ENCODE data around the gene CHGA. TPM values are rescaled to one million over a fixed set of nuclear protein-coding genes. Genes with fewer than 3 reads are reported as not detected.

The CHGA gene
- total RNA-seq, 1 experiment from 2014 or later: not detected

GRCh38 chr14:92965281-92965680 is 42.3 kb downstream of the CHGA start:
- RAD21 ChIA-PET (ENCODE audit: low non-redundant PET in 1 of 2, low total read pairs in 2 of 2, uncharacterized antibody in 2 of 2, unreplicated experiment in 2 of 2): no interaction called here
- H3K4me2 ChIP-seq (ENCODE audit: low read length): no peak overlapping the region

More at GRCh38 chr14:92965281-92965680, 42.3 kb downstream of the CHGA start:
- H3K79me2 ChIP-seq (ENCODE audit: insufficient read depth, low read length): peaks cover 4% of the 10 kb centered on the region; the same call in 1 of the 2 replicates
- ATAC-seq (no peak), DNase-seq (ENCODE audit: low read depth, low spot score) (no peak)
- no peak overlapping the region for H3K27ac ChIP-seq (ENCODE audit: low read depth, low read length)
- CTCF ChIA-PET: no interaction called here
- H3K4me1 ChIP-seq (ENCODE audit: control insufficient read depth in 1 of 2, insufficient read depth in 2 of 2, low read length in 2 of 2): peaks cover 13 to 43% of the 10 kb centered on the region in 2 experiments
- H3K9me3 ChIP-seq (ENCODE audit: control insufficient read depth in 1 of 2, insufficient read depth in 1 of 2, low read depth in 1 of 2, low read length in 2 of 2): no peaks in the 10 kb centered on the region
- no peak overlapping the region for H3K4me3 ChIP-seq (replicated peaks in 1 of 2; ENCODE audit: low read depth in 1 of 2, low read length in 2 of 2)
- no TSS peak for BruUV-seq (replicated peaks)
- H2AFZ ChIP-seq (ENCODE audit: low read depth, low read length, poor library complexity, severe bottlenecking): no peak overlapping the region
- H3K27me3 ChIP-seq (ENCODE audit: insufficient read depth, low read length): no peaks in the 10 kb centered on the region
- intact Hi-C loops (cut with micrococcal nuclease): no loop called here
- POLR2A ChIA-PET: no interaction called here
- TF ChIP-seq POLR2A (IDR thresholded peaks at IDR 0.05; ENCODE audit: borderline replicate concordance, extremely low read depth, insufficient read depth, insufficient read length) (no peak), REST (IDR thresholded peaks at IDR 0.05; ENCODE audit: low read depth) (no peak), JUND (IDR thresholded peaks at IDR 0.05) (no peak), EGR1 (IDR thresholded peaks at IDR 0.05; ENCODE audit: low read depth) (no peak), YY1 (IDR thresholded peaks at IDR 0.05; ENCODE audit: extremely low read depth, insufficient replicate concordance, low read depth, low read length) (no peak), RAD21 (IDR thresholded peaks at IDR 0.05; ENCODE audit: low read depth) (no peak), FOSL1 (IDR thresholded peaks at IDR 0.05; ENCODE audit: low read depth) (no peak), ZFX (IDR thresholded peaks at IDR 0.05) (no peak), EZH2 (IDR thresholded peaks at IDR 0.05) (no peak)
- no peaks in the 10 kb centered on the region for H4K20me1 ChIP-seq (ENCODE audit: insufficient read depth)
- no peaks in the 10 kb centered on the region for H3K36me3 ChIP-seq (ENCODE audit: control insufficient read depth in 1 of 2, insufficient read depth in 2 of 2, low read length in 2 of 2)
- H3K9ac ChIP-seq (ENCODE audit: low read length): no peak overlapping the region
- no peaks in the 10 kb centered on the region for H3K9me2 ChIP-seq (ENCODE audit: insufficient read depth)

Measured in HCT116 (cell line).